NB4 (cell line): ENCODE results near the gene NPDC1.

ENCODE experiments used
- CTCF ChIP-seq: IDR thresholded peaks from one replicate; pipeline ENCODE4 v1.5.1; 2012; ENCODE audit warnings: low read depth, low read length
- MAX ChIP-seq: IDR thresholded peaks from 2 replicates; pipeline ENCODE4 v1.6.1; 2011; ENCODE audit warnings: low read depth, low read length
- MYC ChIP-seq: IDR thresholded peaks from 2 replicates; pipeline ENCODE4 v1.6.1; 2011; ENCODE audit warnings: low read depth, low read length
- POLR2A ChIP-seq: IDR thresholded peaks from 2 replicates; pipeline ENCODE4 v1.6.1; 2011; ENCODE audit warnings: mild to moderate bottlenecking; ENCODE audit not compliant: insufficient read length; ENCODE audit errors: extremely low read depth

- TF ChIP-seq CTCF (no peak), POLR2A (no peak), MAX (no peak), MYC (no peak)
Measured at GRCh38 chr9:137019891-137020683, 25.9 kb downstream of the NPDC1 start.
